HUES6 (cell line): ENCODE measurements around the gene PPCDC.
"Not testable (repeated sequence)": the region's sequence is repeated elsewhere in the genome, so short reads cannot be mapped to it uniquely, and the experiment has no call there.

Experiments used
- H3K27ac ChIP-seq: 2 replicates; pipeline ENCODE4 v1.7.0; 2013; ENCODE audit warnings: low read depth, mild to moderate bottlenecking, low read length, inconsistent platforms
- H3K27me3 ChIP-seq: 2 replicates; pipeline ENCODE4 v1.6.1; 2013; ENCODE audit warnings: low read length; ENCODE audit not compliant: control insufficient read depth, insufficient read depth
- H3K36me3 ChIP-seq: 2 replicates; pipeline ENCODE4 v1.6.1; 2013; ENCODE audit warnings: low read length; ENCODE audit not compliant: control insufficient read depth, insufficient read depth
- H3K4me1 ChIP-seq: 2 replicates; pipeline ENCODE4 v1.6.1; 2013; ENCODE audit warnings: low read length; ENCODE audit not compliant: control insufficient read depth, insufficient read depth
- H3K4me3 ChIP-seq: 2 replicates; pipeline ENCODE4 v1.5.1; 2013; ENCODE audit warnings: low read depth, low read length
- H3K9ac ChIP-seq: one replicate; pipeline ENCODE4 v1.6.1; 2013; ENCODE audit warnings: mild to moderate bottlenecking, low read length
- H3K9me3 ChIP-seq: 2 replicates; pipeline ENCODE4 v1.6.1; 2013; ENCODE audit warnings: low read depth, low read length; ENCODE audit not compliant: control insufficient read depth, insufficient read depth

PPCDC gene

DNA sequence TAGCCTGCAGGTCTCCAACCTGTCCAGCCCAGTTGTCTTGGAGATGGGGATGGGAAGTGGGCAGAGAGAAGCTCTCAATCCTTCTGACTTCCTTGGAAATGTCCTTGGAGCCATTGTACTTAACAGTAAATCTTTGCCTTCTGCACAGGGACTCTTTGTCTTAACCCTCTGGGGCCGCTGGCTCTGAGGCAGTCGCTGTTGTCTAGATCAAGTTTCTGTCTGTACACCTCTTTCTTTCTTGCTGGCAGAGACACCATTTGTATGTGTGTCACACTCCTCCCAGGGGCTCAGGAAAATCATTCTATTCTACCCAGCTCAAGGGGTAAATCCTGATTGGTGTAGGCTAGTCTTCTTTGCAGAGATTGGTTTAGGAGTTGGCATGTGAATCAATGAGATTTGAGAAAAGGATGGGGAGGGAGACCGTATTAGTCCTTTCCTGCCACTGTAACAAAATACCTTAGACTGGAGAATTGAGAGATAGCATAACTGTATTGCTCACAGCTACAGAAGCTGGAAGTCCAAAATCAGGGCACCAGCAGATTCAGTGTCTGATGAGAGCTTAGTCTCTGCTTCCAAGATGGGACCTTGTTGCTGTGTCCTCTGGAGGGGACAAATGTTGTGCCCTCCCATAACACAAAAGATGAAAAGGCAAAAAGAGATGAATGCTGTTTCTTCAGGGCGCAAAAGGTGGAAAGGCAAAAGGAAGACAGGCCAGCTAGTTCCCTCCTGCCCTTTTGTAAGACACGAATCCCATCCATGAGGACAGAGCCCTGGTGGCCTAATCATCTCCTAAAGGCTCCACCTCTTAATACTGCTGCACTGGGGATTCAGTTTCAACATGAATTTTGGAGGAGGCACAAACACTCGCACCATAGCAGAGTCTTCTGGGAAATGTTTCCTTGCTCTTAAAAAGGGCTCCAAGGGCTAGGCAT, 66.3 kb downstream of the PPCDC start:
- Histone ChIP-seq H3K27me3 (no peaks in the 10 kb centered on the region), H3K9me3 (no peaks in the 10 kb centered on the region), H3K36me3 (no peaks in the 10 kb centered on the region), H3K4me3 (no peak overlapping the region), H3K9ac (no peak overlapping the region), H3K27ac (no peak overlapping the region), H3K4me1 (peaks cover 4% of the 10 kb centered on the region; the same call in 1 of the 2 replicates)

DNA sequence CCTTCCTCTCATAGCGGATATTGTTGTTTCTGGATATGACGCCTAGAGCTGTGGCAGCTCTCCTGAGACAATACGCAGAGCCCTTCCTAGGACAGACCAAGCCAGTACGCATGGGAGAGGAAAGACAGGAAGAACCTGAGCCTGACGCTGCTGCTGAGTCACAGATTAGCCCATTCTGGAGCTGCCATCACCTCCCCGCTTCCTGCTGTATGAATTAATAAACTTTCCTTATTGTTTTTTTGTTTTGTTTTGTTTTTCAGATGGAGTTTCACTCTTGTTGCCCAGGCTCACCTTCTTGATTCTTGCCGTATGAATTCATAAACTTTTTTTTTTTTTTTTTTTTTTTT, 67.0 kb downstream of the PPCDC start:
- Histone ChIP-seq H3K27me3 (no peaks in the 10 kb centered on the region), H3K4me3 (no peak overlapping the region), H3K9me3 (no peaks in the 10 kb centered on the region), H3K4me1 (peaks cover 4% of the 10 kb centered on the region; the same call in 1 of the 2 replicates), H3K9ac (no peak overlapping the region), H3K36me3 (no peaks in the 10 kb centered on the region), H3K27ac (no peak overlapping the region)

DNA sequence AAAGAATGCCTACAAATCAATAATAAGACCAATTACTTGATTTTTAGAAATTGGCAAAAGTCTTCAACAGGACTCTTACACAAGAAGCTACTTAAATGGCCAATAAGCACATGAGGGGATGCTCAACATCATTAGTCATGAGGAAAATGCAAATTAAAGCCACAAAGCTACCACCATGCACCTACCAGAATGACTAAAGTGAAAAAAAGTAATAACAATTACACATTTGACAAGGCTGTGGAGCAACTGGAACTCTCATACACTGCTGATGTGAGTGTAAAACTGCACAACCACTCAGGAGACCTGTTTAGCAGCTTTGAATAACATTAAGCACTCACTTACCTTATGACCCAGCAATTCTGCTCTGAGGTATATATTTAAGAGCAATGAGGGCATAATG, 68.4 kb downstream of the PPCDC start:
- no peaks in the 10 kb centered on the region for H3K36me3 ChIP-seq
- H3K9ac ChIP-seq = no peak overlapping the region
- H3K27ac ChIP-seq = no peak overlapping the region
- no peaks in the 10 kb centered on the region for H3K9me3 ChIP-seq
- no peaks in the 10 kb centered on the region for H3K27me3 ChIP-seq
- peaks cover 4% of the 10 kb centered on the region; the same call in 1 of the 2 replicates for H3K4me1 ChIP-seq
- no peak overlapping the region for H3K4me3 ChIP-seq

DNA sequence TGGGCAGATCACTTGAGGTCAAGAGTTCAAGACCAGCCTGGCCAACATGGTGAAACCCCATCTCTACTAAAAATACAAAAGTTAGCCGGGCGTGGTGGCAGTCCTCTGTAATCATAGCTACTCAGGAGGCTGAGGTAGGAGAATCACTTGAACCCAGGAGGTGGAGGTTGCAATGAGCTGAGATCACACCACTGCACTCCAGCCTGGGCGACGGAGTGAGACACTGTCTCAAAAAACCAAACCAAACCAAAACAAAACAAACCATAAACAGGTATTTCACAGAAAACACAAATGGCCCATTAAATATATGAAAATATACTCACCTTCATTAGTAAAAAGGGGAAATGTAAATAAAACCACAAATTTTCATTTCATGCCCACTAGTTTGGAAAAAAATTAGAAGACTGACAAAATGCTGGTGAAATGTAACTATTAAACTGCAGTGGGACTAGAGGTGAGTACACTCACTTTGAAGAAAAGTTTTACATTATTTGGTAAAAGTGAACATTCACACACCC, 71.6 kb downstream of the PPCDC start:
- not testable (repeated sequence) for H3K27me3 ChIP-seq, H3K27ac ChIP-seq, H3K9ac ChIP-seq, H3K4me1 ChIP-seq, H3K36me3 ChIP-seq, H3K4me3 ChIP-seq, H3K9me3 ChIP-seq

DNA sequence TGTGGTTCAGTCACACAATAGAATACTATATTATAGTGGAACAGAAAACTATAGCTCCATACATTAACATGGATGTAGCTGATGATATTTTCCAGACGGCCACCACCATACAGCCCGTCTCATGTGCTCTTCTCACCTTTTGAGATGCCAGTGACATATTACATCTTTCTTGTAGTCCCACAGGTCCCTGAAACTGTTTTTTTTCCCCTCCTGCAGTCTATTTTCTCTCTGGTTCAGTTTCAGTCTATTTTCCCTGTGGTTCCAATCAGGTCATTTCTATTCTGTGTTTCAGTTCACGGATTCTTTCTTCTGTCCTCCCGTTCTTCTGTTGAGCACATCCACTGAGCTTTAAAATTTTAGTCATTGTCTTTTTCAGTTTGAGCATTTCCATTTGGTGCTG, 72.2 kb downstream of the PPCDC start:
- Histone ChIP-seq H3K9ac (no peak overlapping the region), H3K9me3 (no peaks in the 10 kb centered on the region), H3K27me3 (no peaks in the 10 kb centered on the region), H3K4me1 (no peaks in the 10 kb centered on the region), H3K4me3 (no peak overlapping the region), H3K36me3 (no peaks in the 10 kb centered on the region), H3K27ac (no peak overlapping the region)

DNA sequence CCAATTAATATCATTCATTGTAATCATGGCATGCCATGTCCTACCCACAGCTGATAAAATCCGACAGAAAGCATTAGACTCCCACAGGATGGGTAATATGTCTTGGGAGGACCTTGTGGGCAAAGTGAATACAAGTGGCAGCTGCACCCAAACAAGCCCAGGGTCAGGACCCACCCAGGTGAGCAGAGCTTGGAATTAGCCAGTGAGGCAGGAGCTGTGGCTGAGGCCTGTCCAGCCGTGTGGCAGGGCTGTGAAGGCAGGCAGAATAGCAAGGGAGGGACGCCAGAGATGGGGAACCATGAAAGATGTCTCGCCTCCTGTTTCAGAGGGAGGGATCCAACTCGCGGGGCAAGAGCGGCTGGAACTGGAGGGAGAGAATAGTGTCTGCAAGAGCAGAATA, 74.5 kb downstream of the PPCDC start:
- no peaks in the 10 kb centered on the region for H3K4me1 ChIP-seq
- no peaks in the 10 kb centered on the region for H3K9me3 ChIP-seq
- H3K27ac ChIP-seq = no peak overlapping the region
- no peak overlapping the region for H3K4me3 ChIP-seq
- no peaks in the 10 kb centered on the region for H3K36me3 ChIP-seq
- H3K27me3 ChIP-seq = no peaks in the 10 kb centered on the region
- no peak overlapping the region for H3K9ac ChIP-seq

DNA sequence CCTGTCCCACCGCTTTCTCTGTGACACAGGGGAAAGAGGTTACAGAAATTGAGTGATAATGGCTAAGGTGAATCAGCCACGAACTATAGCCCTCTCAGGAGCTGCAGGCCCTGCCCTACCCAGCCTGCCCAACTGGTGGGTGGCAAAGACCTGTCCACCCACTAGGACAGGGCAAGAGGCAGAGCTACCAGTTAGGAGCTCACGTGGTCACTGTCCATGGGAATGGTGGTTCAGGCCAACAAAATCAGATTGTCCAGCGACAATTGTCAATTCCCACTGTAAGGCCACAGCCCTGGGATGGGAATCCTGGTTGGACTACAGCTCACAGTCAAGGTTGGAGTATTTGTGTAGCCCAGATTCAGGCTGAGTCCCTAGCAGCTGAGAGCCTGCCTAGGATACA, 75.0 kb downstream of the PPCDC start:
- Histone ChIP-seq H3K27ac (no peak overlapping the region), H3K36me3 (no peaks in the 10 kb centered on the region), H3K4me3 (no peak overlapping the region), H3K9me3 (no peaks in the 10 kb centered on the region), H3K4me1 (no peaks in the 10 kb centered on the region), H3K9ac (no peak overlapping the region), H3K27me3 (no peaks in the 10 kb centered on the region)
